Measurements from ENCODE around the gene TNIK.
"Not testable (repeated sequence)": the region's sequence is repeated elsewhere in the genome, so short reads cannot be mapped to it uniquely, and the experiment has no call there.

TNIK gene

GRCh38 chr3:171446301-171446700 is 13.9 kb downstream of the TNIK start:
- no peak for DNase-seq (ENCODE audit: low read depth)

- DNase-seq (ENCODE audit: low read depth): no peak
Measured at GRCh38 chr3:171445620-171446204, 14.5 kb downstream of the TNIK start.

GRCh38 chr3:171444001-171444690 is 16.1 kb downstream of the TNIK start:
- no peak for DNase-seq (ENCODE audit: low read depth)

GRCh38 chr3:171443211-171443957 is 16.8 kb downstream of the TNIK start:
- DNase-seq (ENCODE audit: low read depth): no peak

GRCh38 chr3:171442184-171442583 is 18.0 kb downstream of the TNIK start:
- no peak for DNase-seq (ENCODE audit: low read depth)

- DNase-seq (ENCODE audit: low read depth): no peak
Measured at GRCh38 chr3:171441381-171441780, 18.8 kb downstream of the TNIK start.

GRCh38 chr3:171439996-171440395 is 20.2 kb downstream of the TNIK start:
- no peak for DNase-seq (ENCODE audit: low read depth)

- no peak for DNase-seq (ENCODE audit: low read depth)
Measured at GRCh38 chr3:171437115-171437756, 23.0 kb downstream of the TNIK start.

GRCh38 chr3:171436380-171436779 is 23.8 kb downstream of the TNIK start:
- no peak for DNase-seq (ENCODE audit: low read depth)

GRCh38 chr3:171435757-171436156 is 24.4 kb downstream of the TNIK start:
- DNase-seq (ENCODE audit: low read depth): no peak

- DNase-seq (ENCODE audit: low read depth): no peak
Measured at GRCh38 chr3:171435143-171435542, 25.1 kb downstream of the TNIK start.

- no peak for DNase-seq (ENCODE audit: low read depth)
Measured at GRCh38 chr3:171432548-171432947, 27.7 kb downstream of the TNIK start.

GRCh38 chr3:171431550-171431949 is 28.7 kb downstream of the TNIK start:
- no peak for DNase-seq (ENCODE audit: low read depth)

GRCh38 chr3:171430530-171430929 is 29.7 kb downstream of the TNIK start:
- no peak for DNase-seq (ENCODE audit: low read depth)

GRCh38 chr3:171429635-171430034 is 30.6 kb downstream of the TNIK start:
- no peak for DNase-seq (ENCODE audit: low read depth)

- DNase-seq (ENCODE audit: low read depth): no peak
Measured at GRCh38 chr3:171428892-171429291, 31.3 kb downstream of the TNIK start.

GRCh38 chr3:171428321-171428787 is 31.9 kb downstream of the TNIK start:
- no peak for DNase-seq (ENCODE audit: low read depth)

GRCh38 chr3:171427771-171428320 is 32.4 kb downstream of the TNIK start:
- no peak for DNase-seq (ENCODE audit: low read depth)

- not testable (repeated sequence) for DNase-seq (ENCODE audit: low read depth)
Measured at GRCh38 chr3:171424063-171424462, 36.1 kb downstream of the TNIK start.

GRCh38 chr3:171422855-171423254 is 37.4 kb downstream of the TNIK start:
- not testable (repeated sequence) for DNase-seq (ENCODE audit: low read depth)

GRCh38 chr3:171420667-171421066 is 39.5 kb downstream of the TNIK start:
- no peak for DNase-seq (ENCODE audit: low read depth)

GRCh38 chr3:171419457-171419856 is 40.7 kb downstream of the TNIK start:
- no peak for DNase-seq (ENCODE audit: low read depth)

Data from stimulated activated CD8-positive, alpha-beta memory T cell treated with anti-CD3 and anti-CD28 coated beads, Interleukin-12 subunit alpha, Interleukin-12 subunit beta, amount 100 ng/mL, for 1 hour (primary cell).